ENCODE measurements around the gene SEC23IP. TPM values are rescaled to one million over a fixed set of nuclear protein-coding genes. Genes with fewer than 3 reads are reported as not detected.
A peak's percentile ranks its signal among the peaks of the same experiment; 100 is the strongest.
"Not testable (repeated sequence)": the region's sequence is repeated elsewhere in the genome, so short reads cannot be mapped to it uniquely, and the experiment has no call there.

The SEC23IP gene
- total and polyA plus RNA-seq, 7 experiments from 2014 or later, result 34.8 to 68.3 (median 45.1) TPM

- Histone ChIP-seq H3K27me3 (ENCODE audit: control insufficient read depth in 2 of 2, insufficient read depth in 2 of 2, low read length in 2 of 2) (no peaks in the 10 kb centered on the region), H3K4me1 (ENCODE audit: control insufficient read depth in 2 of 2, insufficient read depth in 2 of 2, low read length in 2 of 2) (peaks cover 26 to 28% of the 10 kb centered on the region in 2 donors), H3K36me3 (ENCODE audit: control insufficient read depth in 2 of 3, insufficient read depth in 3 of 3, low read length in 3 of 3) (no peaks in the 10 kb centered on the region), H3K4me3 (ENCODE audit: low read length) (peak overlapping the region; percentile 97), H3K9me3 (ENCODE audit: control insufficient read depth in 2 of 3, low read length in 3 of 3) (no peaks in the 10 kb centered on the region), H3K27ac (ENCODE audit: low read depth, low read length) (peak overlapping the region; percentile 84)
- Mint-ChIP-seq H3K27ac (peak overlapping the region; percentile 39 to 93 (median 84)), H3K4me3 (peak overlapping the region; percentile 87 to 93 (median 91)), H3K36me3 (peaks cover 0 to 10% (median 0%) of the 10 kb centered on the region in 5 donors), H3K9me3 (peaks cover 0 to 2% (median 0%) of the 10 kb centered on the region in 11 donors), H3K4me1 (peaks cover 30 to 55% (median 51%) of the 10 kb centered on the region in 7 donors), H3K27me3 (peaks cover 0 to 2% (median 0%) of the 10 kb centered on the region in 5 donors)
- CTCF ChIA-PET, result interaction anchor here (0.8 to 5.3 kb wide), 3 partner anchors 12 to 20 kb away, joined by 3 to 28 read pairs (median 4); partner anchors contain the start of gene SEC23IP
- peak; percentile 35 for ATAC-seq
- intact Hi-C loops (cut with micrococcal nuclease), result loop anchor here (1.0 to 10.0 kb wide), 16 partner anchors 12 to 1530 kb away; partner anchors contain the start of genes BAG3 (in 2 of the 2), EIF3A (in 2 of the 2), INPP5F (in 2 of the 2) and RGS10 (in 2 of the 2)
- POLR2A ChIA-PET, result interaction anchor here (0.6 to 3.2 kb wide), 15 partner anchors 8 to 1117 kb away, joined by 3 to 61 read pairs (median 5); partner anchors contain the start of genes BAG3, CACUL1, INPP5F and SEC23IP
- DNase-seq, result peak; percentile 33 to 64 (median 56)
These were observed 20.5 kb upstream of the SEC23IP start for GRCh38 chr10:119871881-119872609.

- DNase-seq (no peak), ATAC-seq (no peak)
- peaks cover 0 to 3% (median 0%) of the 10 kb centered on the region in 5 donors for H3K27me3 Mint-ChIP-seq
- H3K4me1 Mint-ChIP-seq, result peaks cover 26 to 51% (median 47%) of the 10 kb centered on the region in 7 donors
- peak within 1 kb of the TSS; percentile 79 to 95 (median 92) for H3K27ac Mint-ChIP-seq
- no peaks in the 10 kb centered on the region for H3K9me3 ChIP-seq (ENCODE audit: control insufficient read depth in 2 of 3, low read length in 3 of 3)
- peaks cover 22 to 28% of the 10 kb centered on the region in 2 donors for H3K4me1 ChIP-seq (ENCODE audit: control insufficient read depth in 2 of 2, insufficient read depth in 2 of 2, low read length in 2 of 2)
- ChIA-PET CTCF (interaction anchor here (0.8 to 5.3 kb wide), 3 partner anchors 12 to 20 kb away, joined by 3 to 28 read pairs (median 4); partner anchors contain the start of gene SEC23IP), POLR2A (interaction anchor here (0.6 to 3.2 kb wide), 19 partner anchors 8 to 1118 kb away, joined by 3 to 61 read pairs (median 4); partner anchors contain the start of genes BAG3, CACUL1, INPP5F and SEC23IP)
- peaks cover 0 to 2% (median 0%) of the 10 kb centered on the region in 11 donors for H3K9me3 Mint-ChIP-seq
- peaks cover 0 to 8% (median 0%) of the 10 kb centered on the region in 5 donors for H3K36me3 Mint-ChIP-seq
- H3K27me3 ChIP-seq (ENCODE audit: control insufficient read depth in 2 of 2, insufficient read depth in 2 of 2, low read length in 2 of 2), result no peaks in the 10 kb centered on the region
- peak within 1 kb of the TSS; percentile 87 to 93 (median 91) for H3K4me3 Mint-ChIP-seq
- H3K27ac ChIP-seq (ENCODE audit: low read depth, low read length), result peak within 1 kb of the TSS; percentile 84
- intact Hi-C loops (cut with micrococcal nuclease), result loop anchor here (1.0 to 10.0 kb wide), 16 partner anchors 12 to 1530 kb away; partner anchors contain the start of genes BAG3 (in 2 of the 2), EIF3A (in 2 of the 2), INPP5F (in 2 of the 2) and RGS10 (in 2 of the 2)
- peak within 1 kb of the TSS; percentile 97 for H3K4me3 ChIP-seq (ENCODE audit: low read length)
- no peaks in the 10 kb centered on the region for H3K36me3 ChIP-seq (ENCODE audit: control insufficient read depth in 2 of 3, insufficient read depth in 3 of 3, low read length in 3 of 3)
These were observed 20.0 kb upstream of the SEC23IP start, which contains the start of gene MCMBP for GRCh38 chr10:119872610-119872859. Gene MCMBP (minus strand): TSS chr10:119872843. CDS start chr10:119872584, 259 bp downstream.

DNA sequence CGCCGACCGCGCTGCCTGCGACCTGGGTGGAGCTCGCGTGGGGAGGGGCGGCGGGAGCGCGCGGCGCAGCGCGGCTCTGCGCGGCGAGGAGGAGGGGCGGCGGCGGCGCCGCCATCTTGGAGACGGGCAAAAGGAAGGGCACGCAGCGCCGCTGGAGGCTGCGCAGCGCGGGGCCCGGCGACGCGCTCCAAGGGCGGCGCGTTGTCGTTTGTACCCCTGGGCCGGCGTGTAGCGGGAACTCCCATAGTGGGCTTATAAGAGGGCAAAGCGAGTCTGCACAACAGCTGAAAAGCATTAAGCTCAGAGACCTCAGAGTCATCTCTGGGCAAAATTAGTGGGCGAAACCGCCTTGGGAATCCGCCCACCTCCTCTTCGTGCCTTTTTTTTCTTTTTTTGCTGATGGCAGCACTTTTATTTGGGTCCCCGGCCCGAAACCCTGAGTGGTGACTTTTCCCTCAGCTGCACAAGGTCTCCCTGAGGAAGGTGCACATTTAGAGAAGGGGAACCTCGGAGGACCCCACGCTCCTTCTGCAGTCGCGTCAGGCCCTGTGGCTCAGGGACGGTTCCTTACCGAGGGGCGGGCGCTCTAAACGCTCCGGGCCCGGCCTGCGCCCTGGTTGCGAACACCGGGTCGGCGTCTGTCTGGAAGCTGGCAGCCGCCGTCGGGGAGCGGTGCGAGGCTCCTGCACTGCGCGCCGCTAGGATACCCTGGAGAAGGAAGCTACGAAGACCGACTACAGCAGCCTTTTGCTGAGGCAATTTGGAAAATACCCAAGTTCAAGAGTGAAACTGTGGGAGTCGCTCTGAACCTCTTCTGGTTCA lies 19.5 kb upstream of the SEC23IP start:
- peaks cover 23 to 46% (median 41%) of the 10 kb centered on the region in 7 donors for H3K4me1 Mint-ChIP-seq
- Histone ChIP-seq H3K4me3 (ENCODE audit: low read length) (peak overlapping the region; percentile 97), H3K4me1 (ENCODE audit: control insufficient read depth in 2 of 2, insufficient read depth in 2 of 2, low read length in 2 of 2) (peaks cover 21 to 28% of the 10 kb centered on the region in 2 donors), H3K27ac (ENCODE audit: low read depth, low read length) (peak overlapping the region; percentile 84), H3K27me3 (ENCODE audit: control insufficient read depth in 2 of 2, insufficient read depth in 2 of 2, low read length in 2 of 2) (no peaks in the 10 kb centered on the region), H3K36me3 (ENCODE audit: control insufficient read depth in 2 of 3, insufficient read depth in 3 of 3, low read length in 3 of 3) (no peaks in the 10 kb centered on the region), H3K9me3 (ENCODE audit: control insufficient read depth in 2 of 3, low read length in 3 of 3) (no peaks in the 10 kb centered on the region)
- intact Hi-C loops (cut with micrococcal nuclease), result loop anchor here (1.0 to 10.0 kb wide), 18 partner anchors 13 to 1531 kb away; partner anchors contain the start of genes BAG3 (in 2 of the 2), EIF3A (in 2 of the 2), INPP5F (in 2 of the 2) and RGS10 (in 2 of the 2)
- DNase-seq, result peak; percentile 81 to 88 (median 86)
- peaks cover 0 to 8% (median 0%) of the 10 kb centered on the region in 5 donors for H3K36me3 Mint-ChIP-seq
- ChIA-PET POLR2A (interaction anchor here (0.6 to 3.2 kb wide), 18 partner anchors 10 to 1118 kb away, joined by 3 to 61 read pairs (median 4); partner anchors contain the start of genes BAG3, CACUL1, INPP5F and SEC23IP), CTCF (interaction anchor here (0.8 to 5.3 kb wide), 4 partner anchors 13 to 219 kb away, joined by 3 to 28 read pairs (median 4); partner anchors contain the start of gene SEC23IP)
- H3K9me3 Mint-ChIP-seq, result peaks cover 0 to 2% (median 0%) of the 10 kb centered on the region in 11 donors
- H3K27me3 Mint-ChIP-seq, result peaks cover 0 to 6% (median 0%) of the 10 kb centered on the region in 5 donors
- peak; percentile 96 for ATAC-seq
- peak overlapping the region; percentile 79 to 95 (median 92) for H3K27ac Mint-ChIP-seq
- peak overlapping the region; percentile 82 to 92 (median 89) for H3K4me3 Mint-ChIP-seq

- ChIA-PET POLR2A (no interaction called here), CTCF (no interaction called here)
- no peak overlapping the region for H3K4me3 Mint-ChIP-seq
- no peaks in the 10 kb centered on the region for H3K9me3 ChIP-seq (ENCODE audit: control insufficient read depth in 2 of 3, low read length in 3 of 3)
- H3K27me3 Mint-ChIP-seq, result peaks cover 0 to 9% (median 0%) of the 10 kb centered on the region in 5 donors
- no peaks in the 10 kb centered on the region for H3K36me3 ChIP-seq (ENCODE audit: control insufficient read depth in 2 of 3, insufficient read depth in 3 of 3, low read length in 3 of 3)
- peaks cover 0 to 2% (median 0%) of the 10 kb centered on the region in 11 donors for H3K9me3 Mint-ChIP-seq
- H3K4me1 ChIP-seq (ENCODE audit: control insufficient read depth in 2 of 2, insufficient read depth in 2 of 2, low read length in 2 of 2), result peaks cover 6% of the 10 kb centered on the region in 2 donors
- no peak for ATAC-seq
- intact Hi-C loops (cut with micrococcal nuclease), result loop anchor here (10.0 kb wide), 2 partner anchors 574 to 794 kb away; partner anchors contain the start of gene EIF3A (in 1 of the 2)
- H3K27me3 ChIP-seq (ENCODE audit: control insufficient read depth in 2 of 2, insufficient read depth in 2 of 2, low read length in 2 of 2), result no peaks in the 10 kb centered on the region
- H3K27ac ChIP-seq (ENCODE audit: low read depth, low read length), result no peak overlapping the region
- H3K27ac Mint-ChIP-seq, result no peak overlapping the region
- no peak overlapping the region for H3K4me3 ChIP-seq (ENCODE audit: low read length)
- peaks cover 0 to 3% (median 0%) of the 10 kb centered on the region in 5 donors for H3K36me3 Mint-ChIP-seq
- H3K4me1 Mint-ChIP-seq, result peaks cover 5 to 8% (median 6%) of the 10 kb centered on the region in 7 donors
- no peak for DNase-seq
These were observed 14.0 kb upstream of the SEC23IP start for GRCh38 chr10:119878524-119878923.

- intact Hi-C loops (cut with micrococcal nuclease); H3K9me3 Mint-ChIP-seq; H3K36me3 ChIP-seq (ENCODE audit: control insufficient read depth in 2 of 3, insufficient read depth in 3 of 3, low read length in 3 of 3); H3K27ac Mint-ChIP-seq; DNase-seq; H3K27ac ChIP-seq (ENCODE audit: low read depth, low read length); H3K4me1 Mint-ChIP-seq; CTCF ChIA-PET; ATAC-seq; H3K4me3 ChIP-seq (ENCODE audit: low read length); H3K4me1 ChIP-seq (ENCODE audit: control insufficient read depth in 2 of 2, insufficient read depth in 2 of 2, low read length in 2 of 2); H3K36me3 Mint-ChIP-seq; H3K27me3 Mint-ChIP-seq; H3K4me3 Mint-ChIP-seq; H3K9me3 ChIP-seq (ENCODE audit: control insufficient read depth in 2 of 3, low read length in 3 of 3); H3K27me3 ChIP-seq (ENCODE audit: control insufficient read depth in 2 of 2, insufficient read depth in 2 of 2, low read length in 2 of 2): not testable (repeated sequence)
- POLR2A ChIA-PET, result interaction anchor here (1.4 kb wide), 1 partner anchor 11 kb away, joined by 8 read pairs; the partner anchor contains the start of gene MCMBP
These were observed 8.5 kb upstream of the SEC23IP start for GRCh38 chr10:119883901-119884611.

Data from naive thymus-derived CD4-positive, alpha-beta T cell (primary cell).